Trophoblast cell (in vitro differentiated cells and primary cell): ENCODE measurements around the gene EXOSC1. TPM values are rescaled to one million over a fixed set of nuclear protein-coding genes. Genes with fewer than 3 reads are reported as not detected.
A peak's percentile ranks its signal among the peaks of the same experiment; 100 is the strongest.

Experiments
- DNase-seq, 2 donors: peaks; one replicate each; pipeline ENCODE4 v3.0.0-alpha.2; 2016
- H2AFZ ChIP-seq: 2 replicates; pipeline ENCODE4 v1.6.1; 2013; ENCODE audit warnings: low read length, moderate library complexity, mild to moderate bottlenecking; ENCODE audit not compliant: insufficient read depth, poor library complexity
- H2AK5ac ChIP-seq: 2 replicates; pipeline ENCODE4 v1.6.1; 2013; ENCODE audit warnings: mild to moderate bottlenecking, low read length
- H2BK120ac ChIP-seq: 2 replicates; pipeline ENCODE4 v1.6.1; 2013; ENCODE audit warnings: low read length, mild to moderate bottlenecking, moderate library complexity; ENCODE audit not compliant: insufficient read depth, poor library complexity
- H2BK12ac ChIP-seq: 2 replicates; pipeline ENCODE4 v1.6.1; 2013; ENCODE audit warnings: mild to moderate bottlenecking, low read length, moderate library complexity
- H2BK5ac ChIP-seq: 2 replicates; pipeline ENCODE4 v1.6.1; 2013; ENCODE audit warnings: low read length, low read depth, moderate library complexity, mild to moderate bottlenecking; ENCODE audit not compliant: poor library complexity
- H3K14ac ChIP-seq: 2 replicates; pipeline ENCODE4 v1.6.1; 2013; ENCODE audit warnings: mild to moderate bottlenecking, low read length
- H3K18ac ChIP-seq: 2 replicates; pipeline ENCODE4 v1.6.1; 2013; ENCODE audit warnings: mild to moderate bottlenecking, low read length
- H3K23ac ChIP-seq: 2 replicates; pipeline ENCODE4 v1.6.1; 2013; ENCODE audit warnings: low read length
- H3K27ac ChIP-seq: 2 replicates; pipeline ENCODE4 v1.5.1; 2013; ENCODE audit warnings: low read depth, mild to moderate bottlenecking, inconsistent platforms, low read length, moderate library complexity
- H3K27me3 ChIP-seq: 2 replicates; pipeline ENCODE4 v1.6.1; 2013; ENCODE audit warnings: inconsistent platforms, mild to moderate bottlenecking, low read length, moderate library complexity; ENCODE audit not compliant: insufficient read depth
- H3K36me3 ChIP-seq, 2 experiments: 1 replicate in 1 of 2; 2 replicates in 1 of 2; pipeline ENCODE4 v1.6.1; 2013; ENCODE audit warnings: low read length in 2 of 2, mild to moderate bottlenecking in 2 of 2, moderate library complexity in 1 of 2; ENCODE audit not compliant: insufficient read depth in 2 of 2, control insufficient read depth in 1 of 2
- H3K4ac ChIP-seq: 2 replicates; pipeline ENCODE4 v1.6.1; 2013; ENCODE audit warnings: low read depth, mild to moderate bottlenecking, low read length, moderate library complexity
- H3K4me1 ChIP-seq, 2 experiments: 1 replicate in 1 of 2; 2 replicates in 1 of 2; pipeline ENCODE4 v1.6.1; 2013; ENCODE audit warnings: low read length in 2 of 2, mild to moderate bottlenecking in 2 of 2, moderate library complexity in 1 of 2; ENCODE audit not compliant: insufficient read depth in 2 of 2, control insufficient read depth in 1 of 2
- H3K4me2 ChIP-seq: 2 replicates; pipeline ENCODE4 v1.6.1; 2013; ENCODE audit warnings: inconsistent platforms, mild to moderate bottlenecking, low read length, moderate library complexity
- H3K4me3 ChIP-seq: 2 replicates; pipeline ENCODE4 v1.5.1; 2013; ENCODE audit warnings: mild to moderate bottlenecking, low read depth, low read length, inconsistent platforms
- H3K79me1 ChIP-seq: one replicate; pipeline ENCODE4 v1.6.1; 2013; ENCODE audit warnings: low read length
- H3K79me2 ChIP-seq: 2 replicates; pipeline ENCODE4 v1.6.1; 2013; ENCODE audit warnings: low read length, mild to moderate bottlenecking; ENCODE audit not compliant: control insufficient read depth, insufficient read depth, poor library complexity
- H3K9ac ChIP-seq: 2 replicates; pipeline ENCODE4 v1.6.1; 2013; ENCODE audit warnings: mild to moderate bottlenecking, low read length
- H3K9me3 ChIP-seq: 2 replicates; pipeline ENCODE4 v1.6.1; 2013; ENCODE audit warnings: low read depth, mild to moderate bottlenecking, control low read depth, inconsistent platforms, low read length; ENCODE audit not compliant: insufficient read depth
- H4K12ac ChIP-seq: 2 replicates; pipeline ENCODE4 v1.6.1; 2013; ENCODE audit warnings: low read depth, mild to moderate bottlenecking, low read length, moderate library complexity
- H4K8ac ChIP-seq: 2 replicates; pipeline ENCODE4 v1.6.1; 2013; ENCODE audit warnings: low read depth, mild to moderate bottlenecking, low read length, moderate library complexity
- H4K91ac ChIP-seq: one replicate; pipeline ENCODE4 v1.6.1; 2013; ENCODE audit warnings: low read depth, mild to moderate bottlenecking, low read length, moderate library complexity
- WGBS: extraction: QIAGEN DNeasy Blood & Tissue Kit; methylation state at CpG from one replicate; pipeline ENCODE4 v1.1.7; 2013; ENCODE audit warnings: missing lambda C conversion rate; ENCODE audit not compliant: insufficient read length, insufficient coverage; ENCODE audit errors: extremely low coverage; 5-methylcytosine and 5-hydroxymethylcytosine counted together
- polyA plus RNA-seq: library from polyadenylated mRNA; stranded (reverse); fragments of 200-250 nt; gene quantifications from 2 replicates; pipeline ENCODE4 v1.2.3, GENCODE V29; 2013

EXOSC1 gene
- polyA plus RNA-seq: 46.4 and 49.2 TPM in 2 replicates

- H2AK5ac ChIP-seq: peak within 1 kb of the TSS; percentile 73
- H3K4me1 ChIP-seq: peaks cover under 1 to 16% of the 10 kb centered on the region in 2 experiments
- H3K27me3 ChIP-seq: no peaks in the 10 kb centered on the region
- H4K12ac ChIP-seq: peak within 1 kb of the TSS; percentile 94
- H2BK120ac ChIP-seq: peak within 1 kb of the TSS; percentile 74
- H2BK12ac ChIP-seq: peak within 1 kb of the TSS; percentile 56
- peak within 1 kb of the TSS; percentile 92 for H4K91ac ChIP-seq
- H3K4me2 ChIP-seq: peak within 1 kb of the TSS; percentile 95
- no peak within 1 kb of the TSS for H3K23ac ChIP-seq
- peaks cover 9% of the 10 kb centered on the region in 2 experiments for H3K36me3 ChIP-seq
- H4K8ac ChIP-seq: peak within 1 kb of the TSS; percentile 97
- H3K9me3 ChIP-seq: no peaks in the 10 kb centered on the region
- peak within 1 kb of the TSS; percentile 80 for H2AFZ ChIP-seq
- no CpG with 5 or more reads among the region's 66 CpGs for WGBS
- peak within 1 kb of the TSS; percentile 85 for H3K4ac ChIP-seq
- peak within 1 kb of the TSS; percentile 84 for H3K9ac ChIP-seq
- peak within 1 kb of the TSS; percentile 70 for H2BK5ac ChIP-seq
- peaks cover 6% of the 10 kb centered on the region for H3K79me2 ChIP-seq
- H3K4me3 ChIP-seq: peak within 1 kb of the TSS; percentile 93
- peak within 1 kb of the TSS; percentile 96 for H3K14ac ChIP-seq
- peak within 1 kb of the TSS; percentile 94 for H3K18ac ChIP-seq
- peaks cover 8% of the 10 kb centered on the region for H3K79me1 ChIP-seq
- DNase-seq: peak; percentile 95 to 98
- H3K27ac ChIP-seq: peak within 1 kb of the TSS; percentile 75
Measured at GRCh38 chr10:97445722-97446639, at the start of gene EXOSC1, which contains the start of gene ZDHHC16. EXOSC1 (minus strand) TSS chr10:97446006; CDS start chr10:97445985, 21 bp downstream. ZDHHC16 (plus strand) TSS chr10:97446175; CDS start chr10:97451676, 5,501 bp downstream.

GRCh38 chr10:97494863-97495506 lies 49.2 kb upstream of the EXOSC1 start:
- H2AFZ ChIP-seq: no peak overlapping the region
- H3K18ac ChIP-seq: no peak overlapping the region
- H3K36me3 ChIP-seq: peaks cover 4 to 9% of the 10 kb centered on the region in 2 experiments
- H4K91ac ChIP-seq: no peak overlapping the region
- H3K4me1 ChIP-seq: peaks cover 8 to 9% of the 10 kb centered on the region in 2 experiments
- peak overlapping the region; percentile 64 for H3K4ac ChIP-seq
- H3K9me3 ChIP-seq: no peaks in the 10 kb centered on the region
- H3K4me2 ChIP-seq: peak overlapping the region; percentile 7
- H2BK12ac ChIP-seq: no peak overlapping the region
- H3K27me3 ChIP-seq: peaks cover 6% of the 10 kb centered on the region
- DNase-seq: no peak
- H3K27ac ChIP-seq: no peak overlapping the region
- H2AK5ac ChIP-seq: no peak overlapping the region
- H4K8ac ChIP-seq: peak overlapping the region; percentile 29
- H3K79me2 ChIP-seq: peaks cover 17% of the 10 kb centered on the region
- peaks cover 14% of the 10 kb centered on the region for H3K79me1 ChIP-seq
- no peak overlapping the region for H4K12ac ChIP-seq
- H2BK5ac ChIP-seq: no peak overlapping the region
- H3K14ac ChIP-seq: no peak overlapping the region
- no peak overlapping the region for H3K23ac ChIP-seq
- H3K4me3 ChIP-seq: no peak overlapping the region
- no CpG with 5 or more reads among the region's 7 CpGs for WGBS
- H3K9ac ChIP-seq: no peak overlapping the region
- no peak overlapping the region for H2BK120ac ChIP-seq

- Histone ChIP-seq H3K79me2 (peaks cover 13% of the 10 kb centered on the region), H2BK120ac (no peak overlapping the region), H3K18ac (no peak overlapping the region), H3K4ac (peak overlapping the region; percentile 81), H3K4me2 (no peak overlapping the region), H3K4me3 (no peak overlapping the region), H3K27me3 (no peaks in the 10 kb centered on the region), H3K9ac (no peak overlapping the region), H2BK5ac (no peak overlapping the region), H3K14ac (no peak overlapping the region), H4K91ac (no peak overlapping the region), H3K79me1 (peaks cover 9% of the 10 kb centered on the region), H3K36me3 (peaks cover 4 to 9% of the 10 kb centered on the region in 2 experiments), H3K23ac (no peak overlapping the region), H2AK5ac (no peak overlapping the region), H3K4me1 (peaks cover 5 to 6% of the 10 kb centered on the region in 2 experiments), H3K27ac (no peak overlapping the region), H2AFZ (no peak overlapping the region), H2BK12ac (no peak overlapping the region), H4K8ac (no peak overlapping the region), H3K9me3 (no peaks in the 10 kb centered on the region), H4K12ac (no peak overlapping the region)
- no peak for DNase-seq
- no CpG with 5 or more reads among the region's 2 CpGs for WGBS
Measured at GRCh38 chr10:97494151-97494550, 48.3 kb upstream of the EXOSC1 start.

- no peak overlapping the region for H2AK5ac ChIP-seq
- H3K4ac ChIP-seq: peak overlapping the region; percentile 36
- H3K36me3 ChIP-seq: peaks cover 7 to 8% of the 10 kb centered on the region in 2 experiments
- no peak overlapping the region for H3K18ac ChIP-seq
- no peak for DNase-seq
- no peak overlapping the region for H3K4me3 ChIP-seq
- H3K4me2 ChIP-seq: no peak overlapping the region
- H3K14ac ChIP-seq: no peak overlapping the region
- no peak overlapping the region for H3K23ac ChIP-seq
- no peak overlapping the region for H2BK120ac ChIP-seq
- H3K27ac ChIP-seq: no peak overlapping the region
- no peak overlapping the region for H2AFZ ChIP-seq
- H4K12ac ChIP-seq: no peak overlapping the region
- no peak overlapping the region for H2BK12ac ChIP-seq
- no CpG with 5 or more reads among the region's 2 CpGs for WGBS
- H3K9ac ChIP-seq: no peak overlapping the region
- H3K79me1 ChIP-seq: no peaks in the 10 kb centered on the region
- H3K79me2 ChIP-seq: peaks cover 4% of the 10 kb centered on the region
- H4K91ac ChIP-seq: no peak overlapping the region
- H4K8ac ChIP-seq: no peak overlapping the region
- H2BK5ac ChIP-seq: no peak overlapping the region
- no peaks in the 10 kb centered on the region for H3K27me3 ChIP-seq
- peaks cover 5 to 6% of the 10 kb centered on the region in 2 experiments for H3K4me1 ChIP-seq
- H3K9me3 ChIP-seq: no peaks in the 10 kb centered on the region
Measured at GRCh38 chr10:97490592-97490991, 44.8 kb upstream of the EXOSC1 start.
